Keratinocyte (primary cell): ENCODE data around the gene FOXC1.

ENCODE experiments used
- CTCF ChIP-seq, 3 experiments: IDR thresholded peaks in 1 of 3; conservative IDR thresholded peaks in 1 of 3; optimal IDR thresholded peaks in 1 of 3; 2 replicates in 2 of 3; 3 replicates in 1 of 3; pipeline versions ENCODE3 to v1.5.1; 2011; ENCODE audit warnings: low read length in 3 of 3, mild to moderate bottlenecking in 3 of 3, moderate library complexity in 2 of 3, control low read depth in 1 of 3, inconsistent platforms in 1 of 3; ENCODE audit not compliant: insufficient read depth in 2 of 3; ENCODE audit errors: extremely low read depth in 1 of 3
- EZH2 ChIP-seq: IDR thresholded peaks from one replicate; pipeline ENCODE4 v1.6.1; 2012; ENCODE audit warnings: inconsistent platforms, mild to moderate bottlenecking, low read length, moderate library complexity

- no peak for TF ChIP-seq CTCF (optimal IDR thresholded peaks at IDR 0.05 in 1 of 3, IDR thresholded peaks at IDR 0.05 in 1 of 3, conservative IDR thresholded peaks at IDR 0.05 in 1 of 3; ENCODE audit: extremely low read depth in 1 of 3, insufficient read depth in 2 of 3, low read length in 3 of 3)
- TF ChIP-seq EZH2: no peak
Measured at GRCh38 chr6:1560281-1561058, 49.2 kb upstream of the FOXC1 start.
